B cell (primary cell): ENCODE measurements around the gene EML1.

Source experiments
- CTCF ChIP-seq: fragments of 200-600 bp; IDR thresholded peaks from one replicate; pipeline ENCODE4 v1.8.0; 2022; ENCODE audit warnings: antibody characterized with exemption, mild to moderate bottlenecking
- EZH2 ChIP-seq: IDR thresholded peaks from 2 replicates; pipeline ENCODE4 v1.6.1; 2012; ENCODE audit warnings: borderline replicate concordance, low read depth, mild to moderate bottlenecking, moderate library complexity, low read length; ENCODE audit not compliant: insufficient read depth, poor library complexity, severe bottlenecking

GRCh38 chr14:99812892-99813291, 19.7 kb downstream of the EML1 start:
- TF ChIP-seq CTCF = no peak
- no peak for TF ChIP-seq EZH2
